K562 (cell line): Measurements from ENCODE around the gene ZNF816. TPM values are rescaled to one million over a fixed set of nuclear protein-coding genes. Genes with fewer than 3 reads are reported as not detected.
A peak's percentile ranks its signal among the peaks of the same experiment; 100 is the strongest.

Source experiments
- BACH1 ChIP-seq: fragments of 200-800 bp; sonication (Bioruptor generic); IDR thresholded peaks from 2 replicates; pipeline ENCODE4 v1.6.1; 2016; ENCODE audit warnings: missing genetic modification characterization, missing compliant biosample characterization
- CBFB ChIP-seq: sonication (generic); formaldehyde crosslinking; IDR thresholded peaks from 2 replicates; pipeline ENCODE4 v1.4.0; 2020; ENCODE audit warnings: mild to moderate bottlenecking, missing genetic modification reagents
- CEBPB ChIP-seq: fragments of 450-650 bp; IDR thresholded peaks from 2 replicates; pipeline ENCODE4 v1.6.1; 2016; ENCODE audit warnings: missing genetic modification characterization, missing compliant biosample characterization
- ETV5 ChIP-seq: sonication (generic); formaldehyde crosslinking; IDR thresholded peaks from 2 replicates; pipeline ENCODE4 v1.4.0; 2020; ENCODE audit warnings: low read depth, mild to moderate bottlenecking, missing genetic modification reagents
- ETV6 ChIP-seq, 3 experiments: fragments of 150-350 bp in 1 of 3; sonication (generic) in 1 of 3; formaldehyde crosslinking in 1 of 3; IDR thresholded peaks; 2 replicates each; pipeline versions ENCODE4 v1.6.1 to v1.8.0; 2014 to 2022; ENCODE audit warnings: borderline replicate concordance in 2 of 3, low read depth in 2 of 3, antibody characterized with exemption in 1 of 3, low read length in 1 of 3, mild to moderate bottlenecking in 1 of 3, missing genetic modification reagents in 1 of 3
- FOXJ3 ChIP-seq: sonication (generic); formaldehyde crosslinking; IDR thresholded peaks from 2 replicates; pipeline ENCODE4 v1.4.0; 2020; ENCODE audit warnings: mild to moderate bottlenecking, missing genetic modification reagents
- GTF3C2 ChIP-seq: IDR thresholded peaks from 3 replicates; pipeline ENCODE4 v1.6.1; 2011; ENCODE audit warnings: borderline replicate concordance, mild to moderate bottlenecking, moderate library complexity; ENCODE audit not compliant: insufficient read length; ENCODE audit errors: extremely low read depth
- KAT8 ChIP-seq: fragments of 450-650 bp; IDR thresholded peaks from 2 replicates; pipeline ENCODE4 v1.6.1; 2016; ENCODE audit warnings: low read depth, mild to moderate bottlenecking
- MAFK ChIP-seq: IDR thresholded peaks from 2 replicates; pipeline ENCODE4 v1.6.1; 2011; ENCODE audit warnings: low read length, improper control_type of control experiment
- MYC ChIP-seq, 2 experiments: fragments of 250-450 bp in 1 of 2; sonication (Bioruptor Pico) in 1 of 2; IDR thresholded peaks; 2 replicates each; pipeline versions ENCODE4 v1.5.1 to v1.6.1; 2012 to 2021; ENCODE audit warnings: low read depth in 2 of 2, borderline replicate concordance in 1 of 2, improper control_type of control experiment in 1 of 2, low read length in 1 of 2, mild to moderate bottlenecking in 1 of 2, moderate library complexity in 1 of 2
- NR2C2 ChIP-seq, 2 experiments: fragments of 200-800 bp in 1 of 2; sonication (Bioruptor generic) in 1 of 2; sonication (generic) in 1 of 2; formaldehyde crosslinking in 1 of 2; IDR thresholded peaks; 2 replicates each; pipeline versions ENCODE4 v1.6.1 to v1.8.0; 2016 to 2022; ENCODE audit warnings: mild to moderate bottlenecking in 1 of 2, missing compliant biosample characterization in 1 of 2, missing genetic modification characterization in 1 of 2, missing genetic modification reagents in 1 of 2
- PCBP2 ChIP-seq: fragments of 200-400 bp; formaldehyde crosslinking; IDR thresholded peaks from 2 replicates; pipeline ENCODE4 v1.6.1; 2018; ENCODE audit warnings: low read length, low read depth, mild to moderate bottlenecking, moderate library complexity; ENCODE audit not compliant: poor library complexity, severe bottlenecking
- PHF8 ChIP-seq: fragments of 200-600 bp; sonication (generic); IDR thresholded peaks from 2 replicates; pipeline ENCODE4 v1.6.1; 2012; ENCODE audit warnings: mixed run types, mild to moderate bottlenecking, inconsistent platforms, low read length, moderate library complexity, borderline replicate concordance
- RAD21 ChIP-seq, 2 experiments: fragments of 250-450 bp in 1 of 2; fragments of 450-650 bp in 1 of 2; sonication (Bioruptor Pico) in 1 of 2; formaldehyde crosslinking in 1 of 2; IDR thresholded peaks in 1 of 2; conservative IDR thresholded peaks in 1 of 2; 2 replicates each; pipeline versions ENCODE4 v1.4.0 to v1.8.0; 2020 to 2022; ENCODE audit warnings: mild to moderate bottlenecking in 2 of 2, moderate library complexity in 1 of 2
- RBM14 ChIP-seq: fragments of 200-400 bp; formaldehyde crosslinking; IDR thresholded peaks from 2 replicates; pipeline ENCODE4 v1.6.1; 2018; ENCODE audit warnings: low read depth, mild to moderate bottlenecking, low read length, moderate library complexity, borderline replicate concordance; ENCODE audit not compliant: insufficient read depth
- TAF7 ChIP-seq: fragments of 450-650 bp; IDR thresholded peaks from 2 replicates; pipeline ENCODE4 v1.6.1; 2016; ENCODE audit warnings: missing genetic modification characterization, missing compliant biosample characterization
- ZNF239 ChIP-seq: fragments of 250-450 bp; sonication (Bioruptor Pico); IDR thresholded peaks from 2 replicates; pipeline ENCODE4 v1.4.0; 2020; ENCODE audit warnings: mild to moderate bottlenecking
- polyA plus RNA-seq, 8 experiments: library from polyadenylated mRNA; depleted of rRNA in 4 of 8; stranded (reverse) in 5 of 8; unstranded in 3 of 8; fragments of >200 nt; fragmentation: Nextera tagmentation in 2 of 8; fragmentation: Illumina TruSeq in 1 of 8; extraction: Ambion mirVana in 2 of 8; extraction: Trizol in 1 of 8; gene quantifications; 2 replicates each; pipeline versions ENCODE4 v1.2.1 to v1.2.3, GENCODE V29; 2011 to 2014; ENCODE audit warnings: inconsistent platforms in 1 of 8, missing spikeins in 1 of 8
- total RNA-seq, 7 experiments: library from RNA; depleted of rRNA in 6 of 7; stranded (reverse); fragments of >200 nt in 6 of 7; fragmentation: Illumina TruSeq in 2 of 7; extraction: Trizol in 2 of 7; gene quantifications; 2 replicates each; pipeline versions ENCODE4 v1.2.1 to v1.2.3, GENCODE V29; 2011 to 2021; ENCODE audit warnings: low replicate concordance in 1 of 7
- TF ChIP-seq, protein P1 (sequence below), 2 experiments: fragments of 450-650 bp; conservative IDR thresholded peaks; 2 replicates each; pipeline ENCODE4 v1.6.1; 2017; ENCODE audit warnings: mild to moderate bottlenecking in 2 of 2, moderate library complexity in 2 of 2
- TF ChIP-seq, protein P2 (sequence below): sonication (generic); formaldehyde crosslinking; IDR thresholded peaks from 2 replicates; pipeline ENCODE4 v1.8.0; 2023; ENCODE audit warnings: mild to moderate bottlenecking, missing genetic modification reagents

The ZNF816 gene
- total and polyA plus RNA-seq, 9 of the 15 experiments (the other 6 are each of a cell fraction or from before 2014, with no cell fraction given) = 8.6 to 23.4 (median 13.0) TPM

DNA sequence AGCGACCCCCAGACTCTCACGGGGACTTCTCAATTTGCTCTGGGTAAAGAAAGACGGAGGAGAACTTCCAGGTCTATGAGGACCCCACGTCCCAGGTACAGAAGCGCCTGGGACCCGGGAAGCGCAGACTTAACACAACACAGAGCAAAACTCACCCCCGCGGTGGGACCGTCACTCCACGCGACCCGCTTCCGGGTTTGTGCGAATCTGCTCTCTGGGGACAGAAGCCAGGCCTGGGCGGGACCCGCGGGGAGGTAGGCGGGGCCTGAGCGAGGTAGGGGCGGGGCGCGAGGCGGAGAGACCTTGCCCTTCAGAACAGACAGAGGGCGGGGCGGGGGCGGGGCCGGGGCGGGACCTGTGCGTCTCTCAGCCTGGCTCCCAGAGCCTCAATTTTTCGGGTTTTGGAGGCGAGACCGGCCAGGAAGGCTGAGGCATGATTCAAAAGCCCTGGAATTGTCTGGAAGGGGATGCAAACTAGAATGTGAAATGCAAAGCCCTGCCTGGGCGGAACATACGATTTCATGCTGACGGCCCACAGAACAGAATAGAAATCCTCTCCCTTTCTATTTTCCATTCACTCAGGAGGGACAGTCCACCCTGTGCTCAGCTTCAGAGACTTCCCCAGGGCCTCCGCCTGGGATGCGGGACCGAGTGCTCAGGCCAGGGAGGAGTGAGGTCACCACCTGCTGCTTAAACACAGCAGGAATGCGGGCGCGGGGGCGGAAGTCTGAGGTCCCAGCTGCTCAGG, 20.1 kb downstream of the ZNF816 start (continued):
- no peak for TF ChIP-seq GTF3C2
- no peak for TF ChIP-seq MAFK
- no peak for TF ChIP-seq NR2C2 (CRISPR knock-in tag; IDR thresholded peaks at IDR 0.05)
- no peak for TF ChIP-seq NR2C2 (tag; IDR thresholded peaks at IDR 0.05)
- peak; percentile 83; the same call in 1 of the 2 replicates for TF ChIP-seq PHF8
- TF ChIP-seq ETV6 (IDR thresholded peaks at IDR 0.05; ENCODE audit: borderline replicate concordance in 1 of 2, low read depth in 2 of 2, low read length in 1 of 2) = no peak
- no peak for TF ChIP-seq ETV6 (CRISPR knock-in tag; IDR thresholded peaks at IDR 0.05; ENCODE audit: borderline replicate concordance)
- no peak for TF ChIP-seq BACH1 (tag)
- TF ChIP-seq ETV5 (CRISPR knock-in tag) = no peak
- TF ChIP-seq MYC (IDR thresholded peaks at IDR 0.05; ENCODE audit: low read depth, low read length) = peak; percentile 67
- TF ChIP-seq MYC (CRISPR knock-in tag; IDR thresholded peaks at IDR 0.05; ENCODE audit: borderline replicate concordance, low read depth) = no peak
- TF ChIP-seq, protein P1, sequence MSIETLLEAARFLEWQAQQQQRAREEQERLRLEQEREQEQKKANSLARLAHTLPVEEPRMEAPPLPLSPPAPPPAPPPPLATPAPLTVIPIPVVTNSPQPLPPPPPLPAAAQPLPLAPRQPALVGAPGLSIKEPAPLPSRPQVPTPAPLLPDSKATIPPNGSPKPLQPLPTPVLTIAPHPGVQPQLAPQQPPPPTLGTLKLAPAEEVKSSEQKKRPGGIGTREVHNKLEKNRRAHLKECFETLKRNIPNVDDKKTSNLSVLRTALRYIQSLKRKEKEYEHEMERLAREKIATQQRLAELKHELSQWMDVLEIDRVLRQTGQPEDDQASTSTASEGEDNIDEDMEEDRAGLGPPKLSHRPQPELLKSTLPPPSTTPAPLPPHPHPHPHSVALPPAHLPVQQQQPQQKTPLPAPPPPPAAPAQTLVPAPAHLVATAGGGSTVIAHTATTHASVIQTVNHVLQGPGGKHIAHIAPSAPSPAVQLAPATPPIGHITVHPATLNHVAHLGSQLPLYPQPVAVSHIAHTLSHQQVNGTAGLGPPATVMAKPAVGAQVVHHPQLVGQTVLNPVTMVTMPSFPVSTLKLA (conservative IDR thresholded peaks at IDR 0.05) = peak; percentile 77 to 84
- TF ChIP-seq RBM14 = no peak
- no peak for TF ChIP-seq CBFB
- TF ChIP-seq, protein P2, sequence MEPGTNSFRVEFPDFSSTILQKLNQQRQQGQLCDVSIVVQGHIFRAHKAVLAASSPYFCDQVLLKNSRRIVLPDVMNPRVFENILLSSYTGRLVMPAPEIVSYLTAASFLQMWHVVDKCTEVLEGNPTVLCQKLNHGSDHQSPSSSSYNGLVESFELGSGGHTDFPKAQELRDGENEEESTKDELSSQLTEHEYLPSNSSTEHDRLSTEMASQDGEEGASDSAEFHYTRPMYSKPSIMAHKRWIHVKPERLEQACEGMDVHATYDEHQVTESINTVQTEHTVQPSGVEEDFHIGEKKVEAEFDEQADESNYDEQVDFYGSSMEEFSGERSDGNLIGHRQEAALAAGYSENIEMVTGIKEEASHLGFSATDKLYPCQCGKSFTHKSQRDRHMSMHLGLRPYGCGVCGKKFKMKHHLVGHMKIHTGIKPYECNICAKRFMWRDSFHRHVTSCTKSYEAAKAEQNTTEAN (CRISPR knock-in tag) = no peak
- no peak for TF ChIP-seq PCBP2
- TF ChIP-seq CEBPB (tag) = no peak
- no peak for TF ChIP-seq KAT8
- no peak for TF ChIP-seq FOXJ3 (CRISPR knock-in tag)
- TF ChIP-seq ZNF239 (CRISPR knock-in tag) = no peak
- peak; percentile 46; the same call in 1 of the 2 replicates for TF ChIP-seq TAF7 (tag)
- TF ChIP-seq RAD21 (CRISPR knock-in tag; conservative IDR thresholded peaks at IDR 0.05 in 1 of 2, IDR thresholded peaks at IDR 0.05 in 1 of 2) = peak in 1 of 2 experiments; percentile 27; a peak in 2 of 4 replicates
